OCI-LY7 (cell line): ENCODE results near the gene MKNK2. TPM values are rescaled to one million over a fixed set of nuclear protein-coding genes. Genes with fewer than 3 reads are reported as not detected.

ENCODE experiments used
- BruUV-seq: library from RNA; stranded (reverse); fragments of 400-500 nt; replicated peaks from 2 replicates; lab custom pipeline; 2021; lab: Mats Ljungman, UMichigan
- CTCF ChIA-PET: fragments of 300-600 bp; sonication (Branson Sonifier 250); formaldehyde crosslinking; loops from one replicate; lab custom pipeline; 2022; ENCODE audit warnings: antibody characterized with exemption; ENCODE audit not compliant: unreplicated experiment; lab: Charles Lee
- POLR2A ChIA-PET: fragments of 300-600 bp; sonication (Branson Sonifier 250); formaldehyde crosslinking; loops from one replicate; lab custom pipeline; 2022; ENCODE audit warnings: antibody characterized with exemption; lab: Charles Lee
- DNase-seq: peaks from one replicate; pipeline ENCODE4 v3.0.0-alpha.2; 2015; ENCODE audit warnings: low spot score
- H2AFZ ChIP-seq: fragments of 200-600 bp; sonication (generic), shearing (Covaris generic); 2 replicates; pipeline ENCODE4 v1.6.1; 2014; ENCODE audit warnings: mild to moderate bottlenecking, antibody characterized with exemption, low read length, moderate library complexity
- H3K27ac ChIP-seq: fragments of 200-600 bp; sonication (generic); 2 replicates; pipeline ENCODE4 v1.5.1; 2014; ENCODE audit warnings: mixed run types, low read depth, mild to moderate bottlenecking, moderate library complexity, low read length, inconsistent platforms; ENCODE audit not compliant: poor library complexity, severe bottlenecking
- H3K36me3 ChIP-seq: fragments of 200-600 bp; sonication (generic); 2 replicates; pipeline ENCODE4 v1.6.1; 2014; ENCODE audit warnings: mild to moderate bottlenecking, antibody characterized with exemption, low read length, moderate library complexity, mixed read lengths; ENCODE audit not compliant: insufficient read depth
- H3K4me1 ChIP-seq: fragments of 200-600 bp; sonication (generic); 2 replicates; pipeline ENCODE4 v1.5.1; 2014; ENCODE audit warnings: mild to moderate bottlenecking, low read length; ENCODE audit not compliant: insufficient read depth, poor library complexity, severe bottlenecking
- H3K4me2 ChIP-seq: fragments of 200-600 bp; sonication (generic); 2 replicates; pipeline ENCODE4 v1.6.1; 2014; ENCODE audit warnings: mild to moderate bottlenecking, low read length
- H3K4me3 ChIP-seq: fragments of 200-600 bp; sonication (generic); 2 replicates; pipeline ENCODE4 v1.5.1; 2014; ENCODE audit warnings: mild to moderate bottlenecking, low read depth, low read length; ENCODE audit not compliant: poor library complexity, severe bottlenecking
- H3K79me2 ChIP-seq: fragments of 200-600 bp; sonication (generic); 2 replicates; pipeline ENCODE4 v1.6.1; 2016; ENCODE audit warnings: low read depth, mild to moderate bottlenecking, low read length, moderate library complexity, mixed read lengths; ENCODE audit not compliant: insufficient read depth
- H3K9me2 ChIP-seq: fragments of 200-600 bp; sonication (generic); 2 replicates; pipeline ENCODE4 v1.6.1; 2016; ENCODE audit warnings: mild to moderate bottlenecking, low read length, mixed read lengths; ENCODE audit not compliant: insufficient read depth
- H3K9me3 ChIP-seq: fragments of 200-600 bp; sonication (generic); 2 replicates; pipeline ENCODE4 v1.6.1; 2014; ENCODE audit warnings: mild to moderate bottlenecking, mixed run types, low read length, mixed read lengths
- H4K20me1 ChIP-seq: fragments of 200-600 bp; sonication (generic); 2 replicates; pipeline ENCODE4 v1.6.1; 2014; ENCODE audit warnings: mild to moderate bottlenecking, antibody characterized with exemption, low read length, moderate library complexity, mixed read lengths; ENCODE audit not compliant: insufficient read depth
- EZH2phosphoT487 ChIP-seq: fragments of 200-600 bp; sonication (generic); IDR thresholded peaks from 2 replicates; pipeline ENCODE4 v1.6.1; 2018; ENCODE audit warnings: low read depth, borderline replicate concordance, mild to moderate bottlenecking, mixed run types, antibody characterized with exemption, low read length, moderate library complexity, mixed read lengths
- intact Hi-C: fragments of 100-400 bp; cut with micrococcal nuclease; formaldehyde crosslinking; loops from one replicate; pipeline ENCODE4 v1.10.0; 2022; ENCODE audit not compliant: unreplicated experiment
- total RNA-seq, 2 experiments: library from RNA; depleted of rRNA in 1 of 2; stranded (reverse); fragments of >200 nt in 1 of 2; shearing (Covaris generic) in 1 of 2; gene quantifications; 2 replicates each; pipeline ENCODE4 v1.2.3, GENCODE V29; 2014 to 2022
- TF ChIP-seq, protein P1 (sequence below): fragments of 200-600 bp; sonication (generic); conservative IDR thresholded peaks from 2 replicates; pipeline ENCODE4 v1.5.1; 2014; ENCODE audit warnings: mild to moderate bottlenecking, antibody characterized with exemption, low read length, moderate library complexity, mixed read lengths

Gene MKNK2
- total RNA-seq, 2 experiments from 2014 or later: 115 to 225 TPM

DNA sequence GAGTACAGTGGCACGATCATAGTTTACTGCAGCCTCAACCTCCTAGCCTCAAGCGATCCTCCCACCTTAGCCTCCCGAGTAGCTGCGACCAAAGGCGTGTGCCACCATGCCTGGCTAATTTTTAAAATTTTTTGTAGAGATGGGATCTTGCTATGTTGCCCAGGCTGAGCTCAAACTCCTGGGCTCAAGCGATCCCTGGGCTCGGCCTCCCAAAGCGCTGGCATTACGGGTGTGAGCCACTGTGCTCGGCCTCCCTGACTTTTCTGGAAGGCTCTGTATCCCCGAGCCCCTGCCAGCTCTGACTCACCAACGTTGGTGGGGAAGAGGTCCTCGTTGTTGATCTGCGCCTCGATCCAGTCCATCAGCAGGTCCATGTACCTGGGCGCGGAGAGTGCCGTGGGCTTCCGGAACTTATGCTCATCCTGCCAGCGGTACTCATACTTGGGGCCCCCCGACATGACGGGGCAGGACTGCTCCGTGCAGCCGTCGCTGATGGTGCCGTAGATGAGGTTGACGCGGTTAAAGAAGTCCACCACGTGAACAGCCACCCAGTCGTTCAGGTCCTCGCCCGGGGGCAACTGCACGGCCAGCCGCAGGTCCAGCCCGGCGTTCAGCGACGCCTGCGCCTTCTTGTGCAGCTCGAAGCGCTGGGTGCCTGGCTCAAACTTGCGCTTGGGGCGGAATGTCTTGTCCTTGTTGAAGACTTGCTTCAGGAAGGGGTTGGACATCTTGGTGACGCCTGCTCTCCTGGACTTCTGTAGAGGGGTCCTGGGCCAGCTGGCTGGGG is 27.0 kb upstream of the MKNK2 start:
- POLR2A ChIA-PET: no interaction called here
- no peak for TF ChIP-seq EZH2phosphoT487
- TF ChIP-seq, protein P1, sequence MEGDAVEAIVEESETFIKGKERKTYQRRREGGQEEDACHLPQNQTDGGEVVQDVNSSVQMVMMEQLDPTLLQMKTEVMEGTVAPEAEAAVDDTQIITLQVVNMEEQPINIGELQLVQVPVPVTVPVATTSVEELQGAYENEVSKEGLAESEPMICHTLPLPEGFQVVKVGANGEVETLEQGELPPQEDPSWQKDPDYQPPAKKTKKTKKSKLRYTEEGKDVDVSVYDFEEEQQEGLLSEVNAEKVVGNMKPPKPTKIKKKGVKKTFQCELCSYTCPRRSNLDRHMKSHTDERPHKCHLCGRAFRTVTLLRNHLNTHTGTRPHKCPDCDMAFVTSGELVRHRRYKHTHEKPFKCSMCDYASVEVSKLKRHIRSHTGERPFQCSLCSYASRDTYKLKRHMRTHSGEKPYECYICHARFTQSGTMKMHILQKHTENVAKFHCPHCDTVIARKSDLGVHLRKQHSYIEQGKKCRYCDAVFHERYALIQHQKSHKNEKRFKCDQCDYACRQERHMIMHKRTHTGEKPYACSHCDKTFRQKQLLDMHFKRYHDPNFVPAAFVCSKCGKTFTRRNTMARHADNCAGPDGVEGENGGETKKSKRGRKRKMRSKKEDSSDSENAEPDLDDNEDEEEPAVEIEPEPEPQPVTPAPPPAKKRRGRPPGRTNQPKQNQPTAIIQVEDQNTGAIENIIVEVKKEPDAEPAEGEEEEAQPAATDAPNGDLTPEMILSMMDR: no peak
- Histone ChIP-seq H3K9me2 (no peaks in the 10 kb centered on the region), H2AFZ (no peak overlapping the region), H3K36me3 (peaks cover 88% of the 10 kb centered on the region), H3K4me3 (no peak overlapping the region), H3K9me3 (no peaks in the 10 kb centered on the region), H3K27ac (no peak overlapping the region), H3K4me2 (no peak overlapping the region), H4K20me1 (no peaks in the 10 kb centered on the region), H3K4me1 (peaks cover 48% of the 10 kb centered on the region), H3K79me2 (peaks cover 69% of the 10 kb centered on the region)
- BruUV-seq: no TSS peak
- DNase-seq: no peak
- CTCF ChIA-PET: no interaction called here
- intact Hi-C loops: no loop called here

DNA sequence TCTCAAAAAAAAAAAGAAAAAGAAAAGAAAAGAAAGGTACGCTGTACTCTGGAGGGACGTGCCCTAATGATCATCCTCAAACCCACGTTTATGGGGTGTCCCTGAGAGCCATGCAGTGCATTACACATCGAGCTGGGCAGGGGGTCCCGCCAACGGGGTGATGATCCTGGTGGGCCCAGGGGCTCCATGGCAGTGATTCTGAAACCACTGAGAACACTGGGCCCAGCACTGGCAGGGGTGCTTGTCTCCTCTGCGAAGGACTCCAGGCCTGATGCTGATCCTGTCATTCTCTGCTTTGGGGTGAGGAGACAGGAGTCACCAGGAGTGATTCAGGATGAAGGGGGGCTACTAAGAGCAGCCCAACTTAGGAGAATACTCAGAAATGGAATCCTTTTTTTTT is 26.4 kb upstream of the MKNK2 start:
- POLR2A ChIA-PET: no interaction called here
- TF ChIP-seq, protein P1: no peak
- TF ChIP-seq EZH2phosphoT487: no peak
- H3K4me2 ChIP-seq: no peak overlapping the region
- CTCF ChIA-PET: no interaction called here
- H2AFZ ChIP-seq: no peak overlapping the region
- no peak overlapping the region for H3K4me3 ChIP-seq
- H3K4me1 ChIP-seq: peaks cover 44% of the 10 kb centered on the region
- no peaks in the 10 kb centered on the region for H4K20me1 ChIP-seq
- H3K27ac ChIP-seq: no peak overlapping the region
- intact Hi-C loops: no loop called here
- peaks cover 63% of the 10 kb centered on the region for H3K79me2 ChIP-seq
- peaks cover 89% of the 10 kb centered on the region for H3K36me3 ChIP-seq
- H3K9me2 ChIP-seq: no peaks in the 10 kb centered on the region
- no peak for DNase-seq
- no TSS peak for BruUV-seq
- H3K9me3 ChIP-seq: no peaks in the 10 kb centered on the region

DNA sequence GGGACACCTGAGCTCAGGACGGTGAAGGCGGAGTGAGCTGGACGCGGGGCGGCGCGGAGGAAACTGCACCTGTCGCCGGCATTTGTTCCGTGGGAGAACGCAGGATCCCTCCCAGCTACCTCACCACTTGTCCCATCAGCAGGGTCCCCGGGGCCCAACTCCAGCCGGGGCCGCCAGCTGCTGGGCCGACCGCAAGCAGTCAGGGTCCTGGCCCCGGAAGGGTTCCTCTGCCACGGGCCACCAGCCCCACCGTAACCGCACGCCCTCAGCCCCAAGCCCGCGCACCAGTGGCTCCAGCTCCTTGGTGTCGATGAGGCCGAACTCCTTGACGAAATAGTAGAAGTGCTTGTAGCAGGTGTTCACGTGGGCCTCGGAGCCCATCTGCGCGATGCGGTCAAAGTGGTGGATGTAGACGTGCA is 25.5 kb upstream of the MKNK2 start:
- peaks cover 94% of the 10 kb centered on the region for H3K36me3 ChIP-seq
- H2AFZ ChIP-seq: no peak overlapping the region
- ChIA-PET CTCF (no interaction called here), POLR2A (interaction anchor here (0.7 kb wide), 1 partner anchor 12 kb away, joined by 4 read pairs; no protein-coding TSS in a partner anchor)
- intact Hi-C loops: no loop called here
- H3K9me3 ChIP-seq: no peaks in the 10 kb centered on the region
- H3K79me2 ChIP-seq: peaks cover 54% of the 10 kb centered on the region
- H3K4me3 ChIP-seq: no peak overlapping the region
- no peaks in the 10 kb centered on the region for H4K20me1 ChIP-seq
- no TSS peak for BruUV-seq
- TF ChIP-seq EZH2phosphoT487: no peak
- TF ChIP-seq, protein P1: no peak
- no peaks in the 10 kb centered on the region for H3K9me2 ChIP-seq
- H3K4me2 ChIP-seq: no peak overlapping the region
- peaks cover 35% of the 10 kb centered on the region for H3K4me1 ChIP-seq
- no peak overlapping the region for H3K27ac ChIP-seq
- DNase-seq: no peak
